ENCODE data around the gene TDRD10. TPM values are rescaled to one million over a fixed set of nuclear protein-coding genes. Genes with fewer than 3 reads are reported as not detected.

TDRD10 gene
- total and polyA plus RNA-seq, 2 experiments from 2014 or later: 0.29 TPM; not detected in 1

GRCh38 chr1:154501423-154502065 is 475 bp upstream of the TDRD10 start (continued):
- no peak for TF ChIP-seq REST (IDR thresholded peaks at IDR 0.05; ENCODE audit: unreplicated experiment)
- TF ChIP-seq JUNB (IDR thresholded peaks at IDR 0.05; ENCODE audit: unreplicated experiment): no peak
- TF ChIP-seq EZH2phosphoT487 (IDR thresholded peaks at IDR 0.05; ENCODE audit: unreplicated experiment): peak; percentile 90
- TF ChIP-seq STAT1 (IDR thresholded peaks at IDR 0.05; ENCODE audit: unreplicated experiment): no peak

DNA sequence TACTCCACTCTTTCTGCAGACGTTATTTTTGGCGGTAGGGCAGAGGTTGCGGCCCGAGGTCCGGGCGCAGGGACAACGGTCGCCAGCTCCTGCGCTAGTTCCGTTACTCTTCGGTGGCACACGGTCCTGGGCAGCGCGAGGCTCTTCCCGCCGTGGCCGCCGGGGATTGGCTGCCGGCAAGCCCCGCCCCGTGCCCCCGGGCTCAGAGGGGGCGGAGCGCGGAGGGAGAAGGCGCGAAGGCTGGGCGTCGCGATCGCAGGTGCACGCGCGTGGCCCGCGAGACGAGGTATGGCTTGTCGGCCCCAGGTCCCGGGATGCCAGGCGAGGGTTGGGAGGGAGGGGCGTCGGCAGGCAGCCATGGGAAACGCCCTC is 711 bp downstream of the TDRD10 start:
- Mint-ChIP-seq H3K36me3 (ENCODE audit: low read depth) (no peaks in the 10 kb centered on the region), H3K27me3 (ENCODE audit: insufficient read depth, low read depth, poor library complexity) (peaks cover 59% of the 10 kb centered on the region), H3K27ac (no peak overlapping the region), H3K4me3 (peak overlapping the region; percentile 60), H3K4me1 (peaks cover 10% of the 10 kb centered on the region), H3K9me3 (peaks cover 19% of the 10 kb centered on the region; the same call in 2 of the 3 replicates)
- peak overlapping the region; percentile 62; the same call in 1 of the 2 replicates for H3K4me3 ChIP-seq
- ATAC-seq: peak; percentile 69
- H3K4me2 ChIP-seq: peak overlapping the region; percentile 84; the same call in 1 of the 2 replicates
- no peak for TF ChIP-seq CTCF (conservative IDR thresholded peaks at IDR 0.05; ENCODE audit: low read depth in 2 of 2)
- 0 out of 2 replicates have a peak, but pooled peaks have one; percentile 1 for TF ChIP-seq CREB1 (CRISPR knock-in tag; IDR thresholded peaks at IDR 0.05; ENCODE audit: low read depth)
- H2AFZ ChIP-seq: peak overlapping the region; percentile 98; the same call in 1 of the 2 replicates
- no peaks in the 10 kb centered on the region for H3K4me1 ChIP-seq (ENCODE audit: insufficient read depth)
- DNase-seq (ENCODE audit: low spot score): peak; percentile 77
- H3K27me3 ChIP-seq (ENCODE audit: insufficient read depth): peaks cover 77% of the 10 kb centered on the region
- no peaks in the 10 kb centered on the region for H3K36me3 ChIP-seq (ENCODE audit: insufficient read depth)
- H3K27ac ChIP-seq (ENCODE audit: low read depth): no peak overlapping the region
- H3F3A ChIP-seq (replicated peaks; ENCODE audit: low read depth): no peaks in the 10 kb centered on the region
- H3K79me2 ChIP-seq (replicated peaks; ENCODE audit: insufficient read depth): no peaks in the 10 kb centered on the region
- no peaks in the 10 kb centered on the region for H4K20me1 ChIP-seq (replicated peaks; ENCODE audit: insufficient read depth)
- H3K9me2 ChIP-seq (ENCODE audit: insufficient read depth): no peaks in the 10 kb centered on the region; the same call in 1 of the 2 replicates

DNA sequence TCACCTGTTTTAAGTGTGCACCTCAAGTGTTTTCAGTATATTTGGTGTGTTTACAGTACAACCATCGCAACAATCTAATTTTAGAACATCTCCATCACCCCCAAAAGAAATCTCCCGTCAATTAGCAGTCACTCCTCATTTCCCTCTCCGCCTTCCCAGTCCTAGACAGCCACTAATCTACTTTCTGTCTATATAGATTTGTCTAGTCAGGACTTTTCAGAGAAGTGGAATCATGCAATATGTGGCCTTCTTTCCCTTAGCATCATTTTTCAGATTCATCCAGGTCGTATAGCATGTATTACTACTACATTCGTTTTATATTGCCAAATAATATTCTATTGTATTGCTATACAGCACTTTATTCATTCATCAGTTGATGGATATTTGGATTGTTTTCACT is 1.9 kb downstream of the TDRD10 start:
- H3K4me1 Mint-ChIP-seq: peaks cover 10% of the 10 kb centered on the region
- H3K27me3 ChIP-seq (ENCODE audit: insufficient read depth): peaks cover 70% of the 10 kb centered on the region
- TF ChIP-seq EZH2 (IDR thresholded peaks at IDR 0.05; ENCODE audit: low read depth, unreplicated experiment): no peak
- TF ChIP-seq ZNF331 (CRISPR knock-in tag; IDR thresholded peaks at IDR 0.05; ENCODE audit: low read depth): no peak
- no peak for TF ChIP-seq EZH2phosphoT487 (IDR thresholded peaks at IDR 0.05; ENCODE audit: unreplicated experiment)
- TF ChIP-seq ZNF114 (CRISPR knock-in tag; IDR thresholded peaks at IDR 0.05): no peak
- TF ChIP-seq REST (IDR thresholded peaks at IDR 0.05; ENCODE audit: unreplicated experiment): no peak
- TF ChIP-seq NANOG (IDR thresholded peaks at IDR 0.05; ENCODE audit: borderline replicate concordance): no peak
- no peak for TF ChIP-seq POLR2AphosphoS5 (IDR thresholded peaks at IDR 0.05; ENCODE audit: low read depth)
- no peak for TF ChIP-seq STAT1 (IDR thresholded peaks at IDR 0.05; ENCODE audit: unreplicated experiment)
- TF ChIP-seq CREB1 (CRISPR knock-in tag; IDR thresholded peaks at IDR 0.05; ENCODE audit: low read depth): no peak
- TF ChIP-seq, protein P1, sequence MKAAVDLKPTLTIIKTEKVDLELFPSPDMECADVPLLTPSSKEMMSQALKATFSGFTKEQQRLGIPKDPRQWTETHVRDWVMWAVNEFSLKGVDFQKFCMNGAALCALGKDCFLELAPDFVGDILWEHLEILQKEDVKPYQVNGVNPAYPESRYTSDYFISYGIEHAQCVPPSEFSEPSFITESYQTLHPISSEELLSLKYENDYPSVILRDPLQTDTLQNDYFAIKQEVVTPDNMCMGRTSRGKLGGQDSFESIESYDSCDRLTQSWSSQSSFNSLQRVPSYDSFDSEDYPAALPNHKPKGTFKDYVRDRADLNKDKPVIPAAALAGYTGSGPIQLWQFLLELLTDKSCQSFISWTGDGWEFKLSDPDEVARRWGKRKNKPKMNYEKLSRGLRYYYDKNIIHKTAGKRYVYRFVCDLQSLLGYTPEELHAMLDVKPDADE (IDR thresholded peaks at IDR 0.05): no peak

More for the DNA sequence above, 1.9 kb downstream of the TDRD10 start:
- Mint-ChIP-seq H3K27ac (no peak overlapping the region), H3K36me3 (ENCODE audit: low read depth) (no peaks in the 10 kb centered on the region), H3K4me3 (no peak overlapping the region), H3K9me3 (peaks cover 19% of the 10 kb centered on the region; the same call in 2 of the 3 replicates), H3K27me3 (ENCODE audit: insufficient read depth, low read depth, poor library complexity) (peaks cover 53% of the 10 kb centered on the region)
- H3K27ac ChIP-seq (ENCODE audit: low read depth): no peak overlapping the region
- ATAC-seq: no peak
- DNase-seq (ENCODE audit: low spot score): no peak
- H3K4me1 ChIP-seq (ENCODE audit: insufficient read depth): no peaks in the 10 kb centered on the region
- H3K4me3 ChIP-seq: no peak overlapping the region
- no peaks in the 10 kb centered on the region; the same call in 1 of the 2 replicates for H3K9me2 ChIP-seq (ENCODE audit: insufficient read depth)
- H3F3A ChIP-seq (replicated peaks; ENCODE audit: low read depth): no peaks in the 10 kb centered on the region
- no peaks in the 10 kb centered on the region for H3K79me2 ChIP-seq (replicated peaks; ENCODE audit: insufficient read depth)
- H3K4me2 ChIP-seq: no peak overlapping the region
- H2AFZ ChIP-seq: no peak overlapping the region
- H3K36me3 ChIP-seq (ENCODE audit: insufficient read depth): no peaks in the 10 kb centered on the region
- no peaks in the 10 kb centered on the region for H4K20me1 ChIP-seq (replicated peaks; ENCODE audit: insufficient read depth)

All from GM23338 (cell line).